Measurements from ENCODE around the gene SCAMP5. TPM values are rescaled to one million over a fixed set of nuclear protein-coding genes. Genes with fewer than 3 reads are reported as not detected.

Gene SCAMP5
- total RNA-seq, 2 donors from 2014 or later: 6.1 to 24.4 TPM

DNA sequence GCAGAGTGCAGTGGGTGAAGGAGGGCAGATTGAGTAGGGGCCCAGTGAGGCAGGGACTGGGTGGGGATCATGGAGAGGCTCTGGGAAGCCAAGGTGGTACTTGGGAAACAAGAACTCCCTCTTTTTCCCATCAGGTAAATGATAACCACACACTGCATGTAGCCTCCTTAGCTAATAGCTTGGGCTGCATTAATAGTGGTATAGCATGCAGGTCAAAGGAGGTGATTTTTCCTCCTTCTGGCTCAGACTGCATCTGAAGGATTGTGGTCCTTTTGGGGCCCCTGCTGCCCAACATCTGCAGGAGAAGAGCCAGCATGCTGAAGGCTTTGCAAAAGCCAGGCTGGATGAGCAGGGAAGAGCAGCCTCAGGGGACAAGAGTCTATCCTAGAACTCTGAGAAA, 73.4 kb downstream of the SCAMP5 start:
- Histone ChIP-seq H3K36me3 (no peaks in the 10 kb centered on the region), H3K9me3 (no peaks in the 10 kb centered on the region), H3K4me3 (no peak overlapping the region), H3K27ac (no peak overlapping the region), H3K4me1 (replicated peaks) (no peaks in the 10 kb centered on the region), H3K27me3 (replicated peaks; ENCODE audit: insufficient read depth) (no peaks in the 10 kb centered on the region)
- TF ChIP-seq POLR2AphosphoS5 (IDR thresholded peaks at IDR 0.05) (no peak), POLR2A (IDR thresholded peaks at IDR 0.05) (no peak)
- TF ChIP-seq, protein P1, sequence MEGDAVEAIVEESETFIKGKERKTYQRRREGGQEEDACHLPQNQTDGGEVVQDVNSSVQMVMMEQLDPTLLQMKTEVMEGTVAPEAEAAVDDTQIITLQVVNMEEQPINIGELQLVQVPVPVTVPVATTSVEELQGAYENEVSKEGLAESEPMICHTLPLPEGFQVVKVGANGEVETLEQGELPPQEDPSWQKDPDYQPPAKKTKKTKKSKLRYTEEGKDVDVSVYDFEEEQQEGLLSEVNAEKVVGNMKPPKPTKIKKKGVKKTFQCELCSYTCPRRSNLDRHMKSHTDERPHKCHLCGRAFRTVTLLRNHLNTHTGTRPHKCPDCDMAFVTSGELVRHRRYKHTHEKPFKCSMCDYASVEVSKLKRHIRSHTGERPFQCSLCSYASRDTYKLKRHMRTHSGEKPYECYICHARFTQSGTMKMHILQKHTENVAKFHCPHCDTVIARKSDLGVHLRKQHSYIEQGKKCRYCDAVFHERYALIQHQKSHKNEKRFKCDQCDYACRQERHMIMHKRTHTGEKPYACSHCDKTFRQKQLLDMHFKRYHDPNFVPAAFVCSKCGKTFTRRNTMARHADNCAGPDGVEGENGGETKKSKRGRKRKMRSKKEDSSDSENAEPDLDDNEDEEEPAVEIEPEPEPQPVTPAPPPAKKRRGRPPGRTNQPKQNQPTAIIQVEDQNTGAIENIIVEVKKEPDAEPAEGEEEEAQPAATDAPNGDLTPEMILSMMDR (IDR thresholded peaks at IDR 0.05): no peak
- intact Hi-C loops (cut with DNase I): no loop called here
- DNase-seq (ENCODE audit: low spot score): no peak

DNA sequence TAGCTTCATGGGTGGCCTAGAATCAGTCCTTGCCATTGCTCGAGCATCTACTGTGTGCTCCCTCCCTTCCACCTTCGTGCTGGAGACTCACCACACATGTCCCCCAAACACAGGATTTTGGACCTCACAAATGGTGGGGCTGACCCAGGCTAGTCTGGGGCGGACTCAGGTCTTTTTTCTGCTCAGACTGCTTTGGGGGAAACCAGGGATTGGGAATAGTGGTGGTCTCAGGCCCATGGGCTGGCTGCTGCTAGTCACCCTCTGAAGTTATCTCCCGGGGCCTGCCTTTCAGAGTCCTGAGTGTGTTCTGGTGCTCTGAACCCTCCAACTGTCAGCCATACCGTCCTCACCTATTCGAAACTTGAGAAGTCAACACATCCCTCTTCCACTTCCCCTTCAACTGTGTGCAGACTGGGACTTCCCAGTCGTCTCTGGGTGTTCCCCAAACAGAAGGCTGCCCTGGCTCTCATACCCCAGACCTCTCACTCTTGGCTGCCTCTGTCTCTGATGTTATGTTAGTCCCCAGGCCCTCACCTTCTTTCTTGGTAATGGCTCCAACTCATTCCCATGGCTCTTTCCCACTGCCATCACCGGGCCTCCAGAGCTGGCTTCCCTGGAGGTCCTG, 74.0 kb downstream of the SCAMP5 start:
- Histone ChIP-seq H3K27me3 (replicated peaks; ENCODE audit: insufficient read depth) (no peaks in the 10 kb centered on the region), H3K9me3 (no peaks in the 10 kb centered on the region), H3K36me3 (no peaks in the 10 kb centered on the region), H3K4me3 (no peak overlapping the region), H3K27ac (no peak overlapping the region), H3K4me1 (replicated peaks) (no peaks in the 10 kb centered on the region)
- WGBS: 77% methylated on average over 8 of the region's 8 CpGs
- DNase-seq (ENCODE audit: low spot score): no peak
- no peak for TF ChIP-seq POLR2AphosphoS5 (IDR thresholded peaks at IDR 0.05)
- TF ChIP-seq POLR2A (IDR thresholded peaks at IDR 0.05): no peak
- TF ChIP-seq, protein P1 (IDR thresholded peaks at IDR 0.05): no peak
- intact Hi-C loops (cut with DNase I): no loop called here

DNA sequence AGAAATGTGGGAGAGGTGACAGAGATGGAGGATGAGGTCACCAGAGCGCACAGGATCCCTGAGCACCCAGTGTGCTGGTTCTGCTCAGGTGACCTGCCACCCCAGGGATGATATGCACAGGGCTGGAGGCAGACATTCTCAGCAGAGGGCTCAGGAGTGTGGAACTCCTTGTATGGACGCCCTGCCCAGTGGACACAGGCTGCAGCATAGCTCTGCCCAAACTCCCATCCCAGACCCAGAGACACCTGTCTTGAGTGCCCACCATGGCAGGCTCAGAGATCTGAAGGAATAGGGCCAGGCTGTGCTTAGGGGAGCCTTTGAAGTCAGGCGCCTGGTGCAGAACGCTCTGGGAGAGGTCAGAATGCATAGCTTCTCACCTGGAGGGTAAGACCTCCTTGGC, 75.3 kb downstream of the SCAMP5 start:
- Histone ChIP-seq H3K4me1 (replicated peaks) (no peaks in the 10 kb centered on the region), H3K27me3 (replicated peaks; ENCODE audit: insufficient read depth) (no peaks in the 10 kb centered on the region), H3K36me3 (no peaks in the 10 kb centered on the region), H3K4me3 (no peak overlapping the region), H3K9me3 (no peaks in the 10 kb centered on the region), H3K27ac (no peak overlapping the region)
- intact Hi-C loops (cut with DNase I): no loop called here
- 63% methylated on average over 4 of the region's 4 CpGs for WGBS
- DNase-seq (ENCODE audit: low spot score): no peak
- TF ChIP-seq POLR2AphosphoS5 (IDR thresholded peaks at IDR 0.05) (no peak), POLR2A (IDR thresholded peaks at IDR 0.05) (no peak)
- TF ChIP-seq, protein P1 (IDR thresholded peaks at IDR 0.05): no peak

Small RNA genes lying within 50 kb of the gene (small RNA-seq; reads per million reads assigned to genes)
- 0 reads per million in 2 donors for gene AC015720.1
- 0 reads per million in 2 donors for gene RF00019

Other genes with a start within 250 kb of the SCAMP5 start
- gene CYP1A2, start 246.7 kb upstream of the SCAMP5 start, total RNA-seq: under 1 TPM in 1 of 2 donors, not detected in 1; 0.46 TPM
- 10 to 100 TPM; 45.3 to 57.0 TPM for gene CSK, start 213.5 kb upstream of the SCAMP5 start, total RNA-seq
- 100 to 1,000 TPM; 219 to 229 TPM for gene LMAN1L, start 182.7 kb upstream of the SCAMP5 start, total RNA-seq
- 10 to 100 TPM; 40.5 to 59.8 TPM for gene CPLX3, start 168.9 kb upstream of the SCAMP5 start, total RNA-seq
- 10 to 100 TPM; 44.6 to 98.5 TPM for gene ULK3, start 152.4 kb upstream of the SCAMP5 start, total RNA-seq
- 100 to 1,000 TPM; 101 to 103 TPM for gene SCAMP2, start 122.2 kb upstream of the SCAMP5 start, total RNA-seq
- 10 to 100 TPM; 48.5 to 91.4 TPM for gene MPI, start 105.5 kb upstream of the SCAMP5 start, total RNA-seq
- 10 to 100 TPM; 66.0 to 71.1 TPM for gene FAM219B, start 88.7 kb upstream of the SCAMP5 start, total RNA-seq
- gene COX5A, start 57.5 kb upstream of the SCAMP5 start, total RNA-seq: 100 to 1,000 TPM in 1 of 2 donors, 10 to 100 TPM in 1; 93.3 to 171 TPM
- 10 to 100 TPM in 1 of 2 donors, 1 to 10 TPM in 1; 3.8 to 17.6 TPM for gene RPP25, start 38.8 kb upstream of the SCAMP5 start, total RNA-seq
- 10 to 100 TPM; 19.4 to 22.0 TPM for gene PPCDC, start 28.0 kb downstream of the SCAMP5 start, total RNA-seq
- gene C15orf39, start 206.3 kb downstream of the SCAMP5 start, total RNA-seq: 10 to 100 TPM; 17.9 to 96.3 TPM